Endodermal cell (in vitro differentiated cells): ENCODE results near the gene CWC25. TPM values are rescaled to one million over a fixed set of nuclear protein-coding genes. Genes with fewer than 3 reads are reported as not detected.

Experiments
- DNase-seq: peaks from one replicate; pipeline ENCODE4 v3.0.0-alpha.2; 2017
- H3K27ac ChIP-seq: 2 replicates; pipeline ENCODE4 v1.5.1; 2013; ENCODE audit warnings: mild to moderate bottlenecking, low read depth, low read length, moderate library complexity
- H3K27me3 ChIP-seq: 2 replicates; pipeline ENCODE4 v1.6.1; 2013; ENCODE audit warnings: mild to moderate bottlenecking, low read length, moderate library complexity; ENCODE audit not compliant: insufficient read depth, control insufficient read depth, poor library complexity, severe bottlenecking
- H3K36me3 ChIP-seq: 2 replicates; pipeline ENCODE4 v1.7.0; 2013; ENCODE audit warnings: mild to moderate bottlenecking, low read length, moderate library complexity; ENCODE audit not compliant: control insufficient read depth, insufficient read depth
- H3K4me1 ChIP-seq: one replicate; pipeline ENCODE4 v1.7.0; 2013; ENCODE audit warnings: low read length; ENCODE audit not compliant: control insufficient read depth, insufficient read depth
- H3K4me3 ChIP-seq: 2 replicates; pipeline ENCODE4 v1.5.1; 2013; ENCODE audit warnings: mild to moderate bottlenecking, low read length, moderate library complexity
- H3K9ac ChIP-seq: 2 replicates; pipeline ENCODE4 v1.6.1; 2013; ENCODE audit warnings: mild to moderate bottlenecking, low read length, moderate library complexity; ENCODE audit not compliant: poor library complexity, severe bottlenecking; ENCODE audit errors: extremely low read depth
- H3K9me3 ChIP-seq: 2 replicates; pipeline ENCODE4 v1.6.1; 2013; ENCODE audit warnings: mild to moderate bottlenecking, low read length, moderate library complexity; ENCODE audit not compliant: control insufficient read depth
- H3K27ac Mint-ChIP-seq: 2 replicates; pipeline ENCODE4 v1.8.0; 2020; ENCODE audit warnings: mixed read lengths
- H3K27me3 Mint-ChIP-seq: 2 replicates; pipeline ENCODE4 v1.8.0; 2021; ENCODE audit warnings: mild to moderate bottlenecking, mixed read lengths; ENCODE audit not compliant: insufficient read depth
- H3K36me3 Mint-ChIP-seq: 2 replicates; pipeline ENCODE4 v1.8.0; 2020; ENCODE audit warnings: low read depth, mixed read lengths
- H3K4me1 Mint-ChIP-seq: 2 replicates; pipeline ENCODE4 v1.8.0; 2020; ENCODE audit warnings: mixed read lengths
- H3K4me3 Mint-ChIP-seq: 2 replicates; pipeline ENCODE4 v1.8.0; 2020; ENCODE audit warnings: mild to moderate bottlenecking, moderate library complexity, mixed read lengths
- H3K9me3 Mint-ChIP-seq: 2 replicates; pipeline ENCODE4 v1.8.0; 2020; ENCODE audit warnings: mild to moderate bottlenecking, mixed read lengths
- WGBS, 2 experiments: methylation state at CpG; one replicate each; pipeline versions ENCODE4 v1.1.5 to v1.1.7; 2013; ENCODE audit warnings: missing lambda C conversion rate in 2 of 2, mixed read lengths in 1 of 2; ENCODE audit not compliant: insufficient coverage in 1 of 2, insufficient read length in 1 of 2; 5-methylcytosine and 5-hydroxymethylcytosine counted together
- long read RNA-seq, 4 experiments: library from polyadenylated mRNA in 2 of 4; library from RNA in 1 of 4; library from capped mRNA in 1 of 4; stranded (forward) in 3 of 4; unstranded in 1 of 4; transcript quantifications; one replicate each; pipeline ENCODE4 v2.0.0, GENCODE V29; 2020 to 2021; ENCODE audit warnings: inconsistent platforms in 1 of 4
- polyA plus RNA-seq, 2 experiments: library from polyadenylated mRNA; stranded (reverse); fragments of 50-300 nt; gene quantifications; one replicate each; pipeline ENCODE4 v1.2.3, GENCODE V29; 2013
- total RNA-seq, 2 donors: library from RNA; stranded (reverse); fragmentation: NEBNext Ultra II Directional in 1 of 2; extraction: Animal tissue kit (Norgen Biotek cat#: 25700) in 1 of 2; gene quantifications; 2 replicates in 1 of 2; 3 replicates in 1 of 2; pipeline ENCODE4 v1.2.1, GENCODE V29; 2021
- TF ChIP-seq, protein P1 (sequence below): fragments of 200-600 bp; sonication (generic); conservative IDR thresholded peaks from 2 replicates; pipeline ENCODE4 v1.5.0; 2021; ENCODE audit warnings: antibody characterized with exemption, mild to moderate bottlenecking

Gene CWC25
- total RNA-seq, result 10 to 100 TPM; 14.6 to 15.0 TPM
- 17.2 TPM for polyA plus RNA-seq (2013, experiment 1 of 2)
- polyA plus RNA-seq (2013, experiment 2 of 2), result 16.7 TPM
- long read RNA-seq, experiment 1, partial matches to known transcripts, result 2 of 4 reads
- long read RNA-seq, experiment 1, other reads (novel, unspliced or antisense), result 1 of 4 reads
- long read RNA-seq, experiment 2, transcript CWC25-202 (10 exons, 3,234 nt), result major isoform, 14 of 29 reads
- long read RNA-seq, experiment 2, partial matches to known transcripts, result 3 of 29 reads
- long read RNA-seq, experiment 2, other reads (novel, unspliced or antisense), result 11 of 29 reads
- long read RNA-seq, experiment 3, transcript CWC25-202 (10 exons, 3,234 nt), result major isoform, 7 of 16 reads
- long read RNA-seq, experiment 3, partial matches to known transcripts, result 1 of 16 reads
- long read RNA-seq, experiment 3, other reads (novel, unspliced or antisense), result 8 of 16 reads
- long read RNA-seq, experiment 4, partial matches to known transcripts, result 4 of 12 reads
- long read RNA-seq, experiment 4, other reads (novel, unspliced or antisense), result 4 of 12 reads

- H3K27ac Mint-ChIP-seq, result peak within 1 kb of the TSS; percentile 100
- H3K36me3 ChIP-seq, result peaks cover 13% of the 10 kb centered on the region
- WGBS, 2 experiments, result 3 to 4% methylated on average over 45 to 55 of the region's 55 CpGs
These were observed at the start of gene CWC25 for GRCh38 chr17:38824899-38825761. CWC25 (minus strand) TSS chr17:38825321; CDS start chr17:38825183, 138 bp downstream.

GRCh38 chr17:38873640-38874380 is 48.7 kb upstream of the CWC25 start:
- Mint-ChIP-seq H3K9me3 (no peaks in the 10 kb centered on the region), H3K4me1 (peaks cover 38% of the 10 kb centered on the region), H3K27ac (peak overlapping the region; percentile 85), H3K27me3 (no peaks in the 10 kb centered on the region), H3K36me3 (peaks cover 16% of the 10 kb centered on the region), H3K4me3 (no peak overlapping the region)
- peaks cover 11% of the 10 kb centered on the region for H3K4me1 ChIP-seq
- no peak overlapping the region for H3K27ac ChIP-seq
- no peak overlapping the region for H3K4me3 ChIP-seq
- DNase-seq, result peak; percentile 52
- 83 to 89% methylated on average over 6 to 9 of the region's 9 CpGs for WGBS, 2 experiments
- no peaks in the 10 kb centered on the region for H3K9me3 ChIP-seq
- TF ChIP-seq, protein P1, sequence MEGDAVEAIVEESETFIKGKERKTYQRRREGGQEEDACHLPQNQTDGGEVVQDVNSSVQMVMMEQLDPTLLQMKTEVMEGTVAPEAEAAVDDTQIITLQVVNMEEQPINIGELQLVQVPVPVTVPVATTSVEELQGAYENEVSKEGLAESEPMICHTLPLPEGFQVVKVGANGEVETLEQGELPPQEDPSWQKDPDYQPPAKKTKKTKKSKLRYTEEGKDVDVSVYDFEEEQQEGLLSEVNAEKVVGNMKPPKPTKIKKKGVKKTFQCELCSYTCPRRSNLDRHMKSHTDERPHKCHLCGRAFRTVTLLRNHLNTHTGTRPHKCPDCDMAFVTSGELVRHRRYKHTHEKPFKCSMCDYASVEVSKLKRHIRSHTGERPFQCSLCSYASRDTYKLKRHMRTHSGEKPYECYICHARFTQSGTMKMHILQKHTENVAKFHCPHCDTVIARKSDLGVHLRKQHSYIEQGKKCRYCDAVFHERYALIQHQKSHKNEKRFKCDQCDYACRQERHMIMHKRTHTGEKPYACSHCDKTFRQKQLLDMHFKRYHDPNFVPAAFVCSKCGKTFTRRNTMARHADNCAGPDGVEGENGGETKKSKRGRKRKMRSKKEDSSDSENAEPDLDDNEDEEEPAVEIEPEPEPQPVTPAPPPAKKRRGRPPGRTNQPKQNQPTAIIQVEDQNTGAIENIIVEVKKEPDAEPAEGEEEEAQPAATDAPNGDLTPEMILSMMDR, result no peak
- peaks cover 58% of the 10 kb centered on the region for H3K36me3 ChIP-seq
- no peaks in the 10 kb centered on the region for H3K27me3 ChIP-seq
- H3K9ac ChIP-seq, result no peak overlapping the region

More at GRCh38 chr17:38824899-38825761, at the start of gene CWC25:
- peaks cover 6% of the 10 kb centered on the region for H3K4me1 Mint-ChIP-seq
- peak within 1 kb of the TSS; percentile 99 for H3K4me3 ChIP-seq
- DNase-seq, result peak; percentile 100
- H3K4me3 Mint-ChIP-seq, result peak within 1 kb of the TSS; percentile 90
- H3K9me3 ChIP-seq, result no peaks in the 10 kb centered on the region
- TF ChIP-seq, protein P1, result no peak
- H3K9me3 Mint-ChIP-seq, result no peaks in the 10 kb centered on the region
- peak within 1 kb of the TSS; percentile 100 for H3K9ac ChIP-seq
- H3K27me3 Mint-ChIP-seq, result peaks cover 3% of the 10 kb centered on the region
- peaks cover 13% of the 10 kb centered on the region for H3K36me3 Mint-ChIP-seq
- H3K4me1 ChIP-seq, result peaks cover 8% of the 10 kb centered on the region
- no peaks in the 10 kb centered on the region for H3K27me3 ChIP-seq
- H3K27ac ChIP-seq, result peak within 1 kb of the TSS; percentile 99
